GM12892 (cell line): Measurements from ENCODE around the gene PIK3R5.

ENCODE experiments used
- POLR2A ChIP-seq: IDR thresholded peaks from 2 replicates; pipeline ENCODE4 v1.6.1; 2011; ENCODE audit warnings: low read depth, low read length, control low read depth
- POLR2AphosphoS5 ChIP-seq: IDR thresholded peaks from 2 replicates; pipeline ENCODE4 v1.6.1; 2011; ENCODE audit warnings: low read depth, low read length, control low read depth
- TAF1 ChIP-seq: IDR thresholded peaks from 2 replicates; pipeline ENCODE4 v1.6.1; 2011; ENCODE audit warnings: low read depth, mild to moderate bottlenecking, control low read depth, low read length, borderline replicate concordance

DNA sequence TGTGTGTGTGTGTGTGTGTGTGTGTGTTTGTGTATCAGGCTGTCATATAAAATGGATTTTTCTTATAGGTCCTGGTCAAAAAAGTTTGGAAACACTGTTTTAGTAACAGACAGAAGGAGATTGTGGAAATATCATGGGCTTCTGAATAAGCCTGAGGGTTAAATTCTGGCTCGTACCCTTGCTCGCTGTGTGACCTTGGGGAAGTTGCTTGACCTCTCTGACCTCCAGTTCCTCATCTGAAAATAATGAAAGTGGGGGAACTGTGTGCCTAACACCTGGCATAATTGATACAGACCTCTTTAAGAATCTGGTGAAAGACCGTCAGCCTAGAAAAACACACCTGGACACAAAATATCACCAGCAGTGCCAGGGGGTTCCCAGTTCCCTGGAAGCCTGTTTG is 72.4 kb downstream of the PIK3R5 start:
- TF ChIP-seq POLR2A (no peak), POLR2AphosphoS5 (no peak), TAF1 (no peak)
